GM18868 (cell line): ENCODE data around the gene COL24A1.
"Not testable (repeated sequence)": the region's sequence is repeated elsewhere in the genome, so short reads cannot be mapped to it uniquely, and the experiment has no call there.

ENCODE experiments used
- ATAC-seq: cut with Tn5 transposase; IDR thresholded peaks from one replicate; pipeline ENCODE4 v1.9.1; 2021; ENCODE audit warnings: mild to moderate bottlenecking, moderate library complexity; ENCODE audit not compliant: unreplicated experiment

Gene COL24A1

DNA sequence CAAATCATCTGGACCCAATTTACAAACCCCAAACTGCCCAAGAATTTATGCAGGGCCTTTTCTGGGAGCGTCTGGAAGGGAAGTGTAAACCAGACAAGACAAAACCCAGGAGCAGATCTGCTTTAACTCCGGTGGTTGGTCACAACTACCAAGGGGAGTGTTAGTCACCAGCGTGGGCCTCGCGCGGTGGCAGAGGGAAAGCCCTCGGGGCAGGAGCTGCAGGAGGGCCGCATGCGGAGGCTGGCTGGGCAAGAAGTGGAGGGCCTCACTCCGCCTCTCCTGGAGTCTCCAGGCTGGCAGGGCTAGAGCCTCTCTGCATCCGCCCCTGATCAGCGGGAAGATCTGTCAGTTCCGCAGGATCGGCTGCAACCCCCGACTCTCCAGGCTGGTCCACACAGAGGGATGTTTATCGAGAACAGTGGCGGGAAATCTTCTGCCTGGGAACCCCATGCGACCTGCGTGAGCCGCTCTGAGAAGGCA, 2.0 kb downstream of the COL24A1 start:
- no peak for ATAC-seq

- no peak for ATAC-seq
These were observed 2.7 kb downstream of the COL24A1 start for GRCh38 chr1:86153836-86154235.

- ATAC-seq: no peak
These were observed 3.7 kb downstream of the COL24A1 start for GRCh38 chr1:86152887-86153286.

DNA sequence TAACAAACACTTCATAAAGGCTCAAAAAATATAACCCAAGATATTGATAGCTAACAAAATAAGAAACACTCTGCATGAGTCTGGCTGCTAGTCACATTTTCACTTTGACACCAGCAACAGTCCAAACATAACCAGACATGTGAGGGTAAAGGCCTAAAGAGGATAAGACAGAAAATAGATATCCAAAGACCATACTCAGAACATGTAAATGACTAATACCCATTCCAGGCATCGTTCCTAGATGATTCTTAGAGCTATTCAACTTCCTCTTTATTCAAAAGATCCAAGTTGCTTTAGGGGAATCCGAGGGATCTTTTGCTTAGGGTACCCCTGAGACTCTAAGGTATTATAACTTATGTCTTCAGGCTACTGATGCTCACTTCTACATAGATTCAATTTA, 5.1 kb downstream of the COL24A1 start:
- ATAC-seq: no peak

GRCh38 chr1:86150553-86151055, 6.0 kb downstream of the COL24A1 start:
- ATAC-seq: no peak

GRCh38 chr1:86149591-86149990, 7.0 kb downstream of the COL24A1 start:
- ATAC-seq: no peak

GRCh38 chr1:86147755-86148154, 8.8 kb downstream of the COL24A1 start:
- no peak for ATAC-seq

DNA sequence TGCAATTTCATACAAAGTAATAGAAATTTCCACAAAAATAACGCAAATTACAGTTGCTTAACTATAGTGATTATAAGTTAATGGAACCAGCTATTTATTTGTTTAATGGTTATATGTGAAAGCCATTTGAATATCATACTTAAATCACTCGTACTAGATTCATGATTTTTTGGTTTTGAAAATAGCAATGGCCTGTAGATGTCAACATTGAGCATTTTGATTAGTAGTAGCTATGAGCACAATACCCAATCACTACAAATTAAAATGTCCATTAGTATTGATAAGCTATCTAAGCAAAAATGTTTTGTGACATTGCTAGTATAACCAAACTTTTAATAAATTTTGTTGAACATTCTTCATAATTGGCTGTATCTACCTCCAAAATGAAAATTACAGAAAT, 10.0 kb downstream of the COL24A1 start:
- no peak for ATAC-seq

- ATAC-seq: no peak
These were observed 16.2 kb downstream of the COL24A1 start for GRCh38 chr1:86140281-86140880.

DNA sequence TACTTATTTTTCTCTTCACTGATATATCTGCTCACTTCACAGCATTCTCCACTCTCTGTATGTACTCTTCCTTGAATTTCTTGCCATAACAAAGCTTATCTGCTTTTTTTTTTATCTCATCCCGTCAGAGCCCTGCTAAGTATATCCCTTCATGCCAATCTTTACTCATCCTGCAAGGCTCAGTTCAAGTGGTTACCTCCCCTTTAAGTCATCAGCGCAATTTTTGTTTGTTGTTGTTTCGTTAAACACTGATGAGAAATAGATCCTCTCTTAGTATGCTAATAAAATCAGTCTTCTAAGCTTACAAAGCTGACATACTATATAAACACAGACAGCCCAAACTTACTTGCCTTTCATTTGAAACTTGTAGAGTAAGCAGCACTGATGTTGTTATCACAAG, 17.8 kb downstream of the COL24A1 start:
- ATAC-seq: no peak

DNA sequence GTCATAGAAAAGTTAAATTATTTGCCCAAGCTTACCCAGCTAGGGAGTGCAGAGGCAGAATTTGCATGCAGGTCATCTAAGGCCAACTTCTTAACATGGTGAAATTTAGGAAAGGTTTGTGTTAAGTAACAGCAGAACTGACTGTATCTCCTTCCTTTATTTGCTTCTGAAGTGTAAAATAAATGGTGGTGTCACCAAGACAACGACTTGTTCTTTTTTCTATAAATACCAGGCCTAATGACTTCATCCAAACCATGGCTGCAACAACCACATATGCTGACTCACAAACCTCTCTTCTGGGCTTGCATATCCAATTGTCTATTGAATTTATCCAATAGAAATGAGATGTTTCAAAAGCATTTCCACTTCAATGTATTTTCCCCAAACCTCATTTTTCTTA, 19.1 kb downstream of the COL24A1 start:
- no peak for ATAC-seq

GRCh38 chr1:86119214-86119764, 37.3 kb downstream of the COL24A1 start:
- no peak for ATAC-seq

GRCh38 chr1:86114816-86115400, 41.7 kb downstream of the COL24A1 start:
- ATAC-seq: no peak

GRCh38 chr1:86114236-86114635, 42.3 kb downstream of the COL24A1 start:
- no peak for ATAC-seq

GRCh38 chr1:86111590-86111989, 45.0 kb downstream of the COL24A1 start:
- ATAC-seq: not testable (repeated sequence)

- ATAC-seq: no peak
These were observed 46.0 kb downstream of the COL24A1 start for GRCh38 chr1:86110451-86111129.

GRCh38 chr1:86105533-86105866, 51.1 kb downstream of the COL24A1 start:
- ATAC-seq: no peak

DNA sequence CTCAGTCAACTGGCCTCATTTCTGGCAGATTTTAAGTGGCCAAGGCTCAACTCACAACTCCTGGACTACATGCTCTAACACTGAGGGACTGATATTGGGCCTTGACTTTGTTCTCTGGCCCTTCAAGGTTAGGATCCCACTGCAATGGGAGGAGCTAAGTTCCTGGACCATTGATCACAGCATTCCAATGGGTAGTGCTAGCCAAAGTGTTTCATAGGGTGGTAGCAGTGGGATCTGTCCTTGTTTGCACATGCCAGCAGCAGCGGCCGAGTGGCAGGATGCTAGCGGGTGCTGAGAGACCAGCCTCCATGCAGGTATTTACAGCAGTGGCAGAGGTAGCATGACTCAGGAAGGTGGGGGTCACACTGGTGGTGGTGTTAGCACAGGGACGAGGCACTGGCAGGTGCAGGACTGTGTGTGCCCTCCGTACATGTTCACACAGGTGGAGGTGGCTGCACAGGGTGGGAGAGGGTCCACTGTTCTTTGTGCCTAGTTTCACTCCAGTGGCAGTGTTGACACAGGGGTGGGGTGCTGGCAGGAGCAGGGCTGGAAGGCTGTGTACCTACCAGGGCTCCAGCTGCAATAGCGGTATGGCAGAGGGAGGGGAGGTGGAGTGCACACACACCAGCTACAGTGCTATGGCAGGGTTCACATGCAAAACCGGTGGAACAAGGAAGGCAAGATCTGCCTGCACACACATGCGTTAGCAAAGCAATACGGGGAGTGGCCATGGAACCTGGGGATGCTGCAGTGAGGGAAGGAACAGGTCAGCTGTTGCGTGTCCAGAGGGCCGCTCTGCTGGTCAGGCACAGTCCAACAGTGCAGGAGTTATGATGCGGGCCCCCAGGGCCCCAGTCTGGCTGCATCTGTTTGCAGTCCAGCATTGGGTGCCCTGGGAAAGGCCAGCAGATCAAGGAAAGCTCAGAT, 51.7 kb downstream of the COL24A1 start:
- ATAC-seq: no peak

DNA sequence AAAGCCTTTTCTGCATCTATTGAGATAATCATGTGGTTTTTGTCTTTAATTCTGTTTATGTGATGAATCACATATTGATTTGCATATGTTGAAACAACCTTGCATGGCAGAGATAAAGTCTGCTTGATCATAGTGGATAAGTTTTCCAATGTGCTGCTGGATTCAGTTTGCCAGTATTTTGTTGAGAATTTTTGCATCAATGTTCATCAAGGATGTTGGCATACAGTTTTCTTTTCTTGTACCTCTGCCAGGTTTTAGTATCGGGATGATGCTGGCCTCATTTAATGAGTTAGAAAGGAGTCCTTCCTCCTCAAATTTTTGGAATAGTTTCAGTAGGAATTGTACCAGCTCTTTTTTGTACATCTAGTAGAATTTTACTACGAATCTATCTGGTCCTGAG, 55.0 kb downstream of the COL24A1 start:
- no peak for ATAC-seq

GRCh38 chr1:86100401-86100800, 56.2 kb downstream of the COL24A1 start:
- ATAC-seq: no peak

GRCh38 chr1:86089765-86090164, 66.8 kb downstream of the COL24A1 start:
- ATAC-seq: no peak
